RWPE1 (cell line): ENCODE measurements around the gene COL26A1.

Source experiments
- CTCF ChIA-PET: fragments of 350-600 bp; sonication (Branson Sonifier 250); formaldehyde crosslinking; extraction: SDS; loops from one replicate; lab custom pipeline; 2021; lab: Yijun Ruan, JAX
- POLR2A ChIA-PET: fragments of 400-600 bp; formaldehyde crosslinking; extraction: SDS; loops from one replicate; lab custom pipeline; 2020; ENCODE audit warnings: antibody characterized with exemption; ENCODE audit not compliant: low non-redundant PET; lab: Yijun Ruan, JAX
- DNase-seq: peaks from one replicate; pipeline ENCODE4 v3.0.0; 2012; ENCODE audit warnings: low spot score
- H3K27ac ChIP-seq: fragments of 450-650 bp; 2 replicates; pipeline ENCODE4 v1.5.1; 2017
- TF ChIP-seq, protein P1 (sequence below): fragments of 450-650 bp; conservative IDR thresholded peaks from 2 replicates; pipeline ENCODE4 v1.5.1; 2017; ENCODE audit warnings: low read depth, mild to moderate bottlenecking

The COL26A1 gene

DNA sequence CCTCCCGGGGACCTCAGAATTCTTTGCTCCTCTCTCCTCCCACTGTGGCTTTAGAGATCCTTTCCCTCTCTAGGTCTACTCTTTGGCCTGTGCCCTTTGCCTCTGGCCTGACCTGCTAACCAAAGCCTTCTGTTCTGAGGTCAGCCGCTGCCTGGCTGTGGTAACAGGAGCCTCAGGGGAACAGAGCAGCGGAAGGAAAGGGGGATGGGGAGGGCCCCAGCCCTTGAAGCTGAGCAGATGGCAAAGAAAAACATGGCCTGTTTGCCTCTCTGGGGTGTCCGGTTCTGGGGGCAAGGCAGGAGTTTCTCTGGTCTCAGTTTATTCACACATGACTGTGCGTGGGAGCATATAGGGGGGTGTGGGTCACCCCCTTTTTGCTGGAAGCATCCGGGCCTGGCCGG lies 28.2 kb downstream of the COL26A1 start:
- POLR2A ChIA-PET, result no interaction called here
- TF ChIP-seq, protein P1, sequence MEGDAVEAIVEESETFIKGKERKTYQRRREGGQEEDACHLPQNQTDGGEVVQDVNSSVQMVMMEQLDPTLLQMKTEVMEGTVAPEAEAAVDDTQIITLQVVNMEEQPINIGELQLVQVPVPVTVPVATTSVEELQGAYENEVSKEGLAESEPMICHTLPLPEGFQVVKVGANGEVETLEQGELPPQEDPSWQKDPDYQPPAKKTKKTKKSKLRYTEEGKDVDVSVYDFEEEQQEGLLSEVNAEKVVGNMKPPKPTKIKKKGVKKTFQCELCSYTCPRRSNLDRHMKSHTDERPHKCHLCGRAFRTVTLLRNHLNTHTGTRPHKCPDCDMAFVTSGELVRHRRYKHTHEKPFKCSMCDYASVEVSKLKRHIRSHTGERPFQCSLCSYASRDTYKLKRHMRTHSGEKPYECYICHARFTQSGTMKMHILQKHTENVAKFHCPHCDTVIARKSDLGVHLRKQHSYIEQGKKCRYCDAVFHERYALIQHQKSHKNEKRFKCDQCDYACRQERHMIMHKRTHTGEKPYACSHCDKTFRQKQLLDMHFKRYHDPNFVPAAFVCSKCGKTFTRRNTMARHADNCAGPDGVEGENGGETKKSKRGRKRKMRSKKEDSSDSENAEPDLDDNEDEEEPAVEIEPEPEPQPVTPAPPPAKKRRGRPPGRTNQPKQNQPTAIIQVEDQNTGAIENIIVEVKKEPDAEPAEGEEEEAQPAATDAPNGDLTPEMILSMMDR, result no peak
- CTCF ChIA-PET, result no interaction called here
- DNase-seq, result no peak
- no peak overlapping the region for H3K27ac ChIP-seq

DNA sequence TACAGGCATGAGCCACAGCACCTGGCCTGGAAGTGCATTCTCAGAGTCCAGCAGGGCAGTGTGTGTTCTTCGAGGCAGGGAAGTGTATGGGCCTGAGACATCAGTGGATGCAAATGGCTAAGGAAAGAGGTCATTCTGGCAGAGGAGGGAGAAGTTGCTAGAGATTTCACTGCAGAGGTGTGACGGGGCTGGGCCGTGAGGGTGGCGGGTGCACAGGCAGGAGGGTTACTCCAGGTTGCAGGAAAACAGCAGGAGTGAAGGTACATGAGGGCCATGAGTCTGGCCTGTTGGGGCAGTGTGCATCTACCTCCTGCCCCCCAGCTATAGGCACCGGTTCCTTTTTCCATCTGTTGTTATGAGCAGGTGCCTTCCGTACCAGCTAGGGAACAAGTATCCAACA lies 29.3 kb downstream of the COL26A1 start:
- no peak overlapping the region for H3K27ac ChIP-seq
- TF ChIP-seq, protein P1, result no peak
- ChIA-PET CTCF (interaction anchor here (1.5 kb wide), 1 partner anchor 27 kb away, joined by 4 read pairs; no protein-coding TSS in a partner anchor), POLR2A (interaction anchor here (0.6 kb wide), 1 partner anchor 260 kb away, joined by 3 read pairs; no protein-coding TSS in a partner anchor)
- no peak for DNase-seq

DNA sequence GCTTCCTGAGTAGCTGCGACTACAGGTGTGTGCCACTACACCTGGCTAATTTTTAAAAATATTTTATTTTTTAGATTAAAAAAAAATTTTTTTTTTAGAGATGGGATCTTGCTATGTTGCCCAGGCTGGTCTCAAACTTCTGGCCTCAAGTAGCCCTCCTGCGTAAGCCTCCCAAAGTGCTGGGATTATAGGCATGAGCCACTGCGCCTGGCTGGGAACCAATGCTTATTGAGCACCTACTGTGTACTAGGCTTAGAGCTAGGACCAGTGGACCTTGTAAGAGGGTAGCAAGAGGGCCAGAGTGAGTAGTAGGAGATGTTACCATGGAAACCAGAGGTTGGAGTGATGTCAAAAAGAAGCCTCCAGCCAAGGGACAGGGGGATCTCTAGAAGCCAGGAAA lies 31.2 kb downstream of the COL26A1 start:
- ChIA-PET POLR2A (no interaction called here), CTCF (no interaction called here)
- TF ChIP-seq, protein P1, result no peak
- no peak for DNase-seq
- H3K27ac ChIP-seq, result no peak overlapping the region

DNA sequence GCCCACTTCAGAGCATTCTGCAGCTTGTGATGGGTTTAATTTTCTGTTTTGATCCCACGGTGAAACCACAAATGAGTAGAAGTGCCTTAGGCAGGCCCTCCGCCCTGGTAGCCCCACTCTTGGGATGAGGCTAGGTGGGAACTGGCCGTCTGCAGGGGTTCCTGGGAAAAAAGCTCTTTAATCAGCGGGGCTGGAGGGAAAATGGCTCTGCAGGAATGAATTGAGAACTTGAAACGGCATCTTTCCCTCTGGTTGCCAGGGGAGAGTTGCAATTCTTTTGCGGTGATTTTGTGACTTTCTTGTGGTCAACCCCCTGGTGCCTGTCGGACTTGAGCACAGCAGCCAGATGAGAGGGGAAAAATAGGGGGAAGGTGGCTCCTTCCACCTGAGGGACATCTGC lies 32.7 kb downstream of the COL26A1 start:
- TF ChIP-seq, protein P1, result no peak
- no peak overlapping the region for H3K27ac ChIP-seq
- DNase-seq, result no peak
- ChIA-PET POLR2A (no interaction called here), CTCF (interaction anchor here (0.6 kb wide), 1 partner anchor 17 kb away, joined by 3 read pairs; no protein-coding TSS in a partner anchor)

DNA sequence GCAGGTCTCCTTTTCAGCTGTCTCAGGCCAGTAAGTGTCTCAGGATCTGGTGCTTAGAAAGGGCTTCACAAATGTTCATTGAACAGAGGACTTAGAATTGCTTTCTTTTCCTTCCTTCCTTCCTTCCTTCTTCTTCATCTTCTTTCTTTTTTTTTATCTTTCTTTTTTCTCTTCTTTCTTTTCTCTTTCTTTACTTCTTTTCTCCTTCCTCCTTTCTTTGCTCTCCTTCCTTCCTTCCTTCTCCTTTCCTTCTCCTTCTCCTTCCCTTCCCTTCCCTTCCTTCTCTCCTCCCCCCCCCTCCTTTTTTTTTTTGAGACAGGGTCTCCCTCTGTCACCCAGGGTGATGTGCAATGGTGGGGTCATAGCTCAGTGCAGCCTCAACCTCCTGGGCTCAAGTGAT lies 34.6 kb downstream of the COL26A1 start:
- H3K27ac ChIP-seq, result no peak overlapping the region
- no peak for DNase-seq
- TF ChIP-seq, protein P1, result no peak
- CTCF ChIA-PET, result interaction anchor here (0.6 kb wide), 1 partner anchor 14 kb away, joined by 3 read pairs; no protein-coding TSS in a partner anchor
- POLR2A ChIA-PET, result no interaction called here

DNA sequence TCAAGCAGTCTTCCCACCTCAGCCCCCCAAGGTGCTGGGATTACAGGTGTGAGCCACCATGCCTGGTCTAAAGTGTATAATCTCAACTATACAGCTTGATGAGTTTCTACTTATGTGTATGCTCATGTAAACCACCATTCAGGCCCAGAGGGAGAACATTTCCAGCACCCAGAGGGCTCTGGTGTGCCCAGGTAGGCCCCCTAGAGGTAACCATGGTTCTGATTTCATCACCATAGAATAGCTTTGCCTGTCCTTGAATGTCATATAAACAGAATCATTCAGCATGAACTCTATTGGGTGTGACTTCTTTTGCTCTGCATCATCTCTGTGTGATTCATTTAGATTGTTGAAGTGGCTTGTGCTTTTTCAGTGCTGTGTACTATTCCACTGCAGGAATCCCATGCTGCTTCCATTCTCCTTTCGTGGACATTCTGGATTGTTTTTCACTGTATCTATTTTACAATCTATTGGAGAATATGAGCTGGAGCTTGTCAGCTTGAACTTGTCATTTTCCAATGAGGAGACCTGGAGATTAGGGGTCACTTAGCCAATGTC lies 35.2 kb downstream of the COL26A1 start:
- CTCF ChIA-PET, result interaction anchor here (0.6 kb wide), 1 partner anchor 20 kb away, joined by 3 read pairs; no protein-coding TSS in a partner anchor
- DNase-seq, result no peak
- H3K27ac ChIP-seq, result no peak overlapping the region
- POLR2A ChIA-PET, result no interaction called here
- TF ChIP-seq, protein P1, result no peak
